K562 (cell line): ENCODE results near the gene PROM2. TPM values are rescaled to one million over a fixed set of nuclear protein-coding genes. Genes with fewer than 3 reads are reported as not detected.

ENCODE experiments used
- ATAC-seq: fragments of 200-7000 bp; cut with Tn5 transposase; 3 replicates; pipeline ENCODE4 v1.9.1; 2020; ENCODE audit warnings: moderate library complexity
- BruUV-seq: library from RNA; stranded (reverse); fragments of 400-500 nt; replicated peaks from 2 replicates; lab custom pipeline; 2021; lab: Mats Ljungman, UMichigan
- CTCF ChIA-PET: fragments of 300-600 bp; formaldehyde crosslinking; extraction: SDS; loops from one replicate; lab custom pipeline; 2021; ENCODE audit warnings: low intra/inter-chr PET ratio; lab: Yijun Ruan, JAX
- POLR2A ChIA-PET: fragments of 300-600, 350-650 bp; sonication (Branson Sonifier 250); formaldehyde crosslinking; extraction: SDS; loops from one replicate; lab custom pipeline; 2021; ENCODE audit warnings: antibody characterized with exemption, inconsistent platforms; lab: Yijun Ruan, JAX
- DNase-seq, 4 experiments: peaks; one replicate each; pipeline versions ENCODE4 v3.0.0 to v3.0.0-alpha.2; 2011 to 2018; ENCODE audit warnings: low spot score in 3 of 4, mixed read lengths in 3 of 4; ENCODE audit errors: extremely low read depth in 1 of 4
- FAIRE-seq: peaks from 2 replicates; lab custom pipeline; 2011; peaks lifted over from hg19 to GRCh38; lab: Jason Lieb, UNC
- H2AFZ ChIP-seq: 2 replicates; pipeline ENCODE4 v1.6.0; 2011; ENCODE audit warnings: low read depth, low read length, control low read depth, inconsistent platforms
- H3K27ac ChIP-seq: fragments of 200-600 bp; 3 replicates; pipeline ENCODE4 v1.8.0; 2011; ENCODE audit warnings: low read depth, mild to moderate bottlenecking, control low read depth, inconsistent platforms, low read length, moderate library complexity, mixed read lengths; ENCODE audit errors: extremely low read depth
- H3K27me3 ChIP-seq, 2 experiments: fragments of 300-600 bp in 1 of 2; 2 replicates in 1 of 2; 3 replicates in 1 of 2; pipeline versions ENCODE4 v1.6.0 to v1.8.0; 2011; ENCODE audit warnings: inconsistent platforms in 2 of 2, low read length in 2 of 2, mild to moderate bottlenecking in 1 of 2, mixed read lengths in 1 of 2, moderate library complexity in 1 of 2; ENCODE audit not compliant: control insufficient read depth in 2 of 2, insufficient read depth in 2 of 2
- H3K36me3 ChIP-seq: fragments of 300-600 bp; 3 replicates; pipeline ENCODE4 v1.8.0; 2011; ENCODE audit warnings: mild to moderate bottlenecking, low read length, inconsistent platforms; ENCODE audit not compliant: control insufficient read depth, insufficient read depth
- H3K4me1 ChIP-seq, 2 experiments: fragments of 200-600 bp in 1 of 2; replicated peaks in 1 of 2; 2 replicates in 1 of 2; 3 replicates in 1 of 2; pipeline versions ENCODE4 v1.5.1 to v1.8.0; 2011; ENCODE audit warnings: inconsistent platforms in 2 of 2, low read length in 2 of 2, mild to moderate bottlenecking in 1 of 2, mixed read lengths in 1 of 2, moderate library complexity in 1 of 2; ENCODE audit not compliant: control insufficient read depth in 2 of 2, insufficient read depth in 2 of 2
- H3K4me2 ChIP-seq: 2 replicates; pipeline ENCODE4 v1.6.1; 2011; ENCODE audit warnings: low read length, control low read depth, inconsistent platforms, mixed read lengths; ENCODE audit not compliant: insufficient read depth
- H3K4me3 ChIP-seq: fragments of 200-600 bp; sonication (generic), shearing (Covaris generic); 2 replicates; pipeline ENCODE4 v1.5.1; 2016; ENCODE audit warnings: control low read depth, inconsistent platforms
- H3K79me2 ChIP-seq: fragments of 200-600 bp; 3 replicates; pipeline ENCODE4 v1.8.0; 2011; ENCODE audit warnings: low read length, inconsistent platforms; ENCODE audit not compliant: control insufficient read depth, insufficient read depth
- H3K9ac ChIP-seq, 2 experiments: 2 replicates each; pipeline versions ENCODE4 v1.6.0 to v1.6.1; 2011; ENCODE audit warnings: low read depth in 2 of 2, low read length in 2 of 2, control low read depth in 1 of 2, inconsistent platforms in 1 of 2, mild to moderate bottlenecking in 1 of 2, mixed read lengths in 1 of 2; ENCODE audit not compliant: insufficient read depth in 1 of 2
- H3K9me1 ChIP-seq: one replicate; pipeline ENCODE4 v1.6.0; 2011; ENCODE audit warnings: inconsistent platforms, mild to moderate bottlenecking, low read length, moderate library complexity; ENCODE audit not compliant: control insufficient read depth, insufficient read depth
- H3K9me3 ChIP-seq: replicated peaks from 2 replicates; pipeline ENCODE4 v1.5.1; 2011; ENCODE audit warnings: low read depth, low read length, inconsistent platforms; ENCODE audit not compliant: control insufficient read depth, insufficient read depth
- H4K20me1 ChIP-seq: replicated peaks from 2 replicates; pipeline ENCODE4 v1.6.1; 2011; ENCODE audit warnings: low read length, inconsistent platforms, mixed read lengths; ENCODE audit not compliant: control insufficient read depth, insufficient read depth
- ATF1 ChIP-seq, 2 experiments: fragments of 450-650 bp in 1 of 2; IDR thresholded peaks; 2 replicates each; pipeline ENCODE4 v1.6.1; 2016; ENCODE audit warnings: missing compliant biosample characterization in 1 of 2, missing genetic modification characterization in 1 of 2
- ETV5 ChIP-seq: sonication (generic); formaldehyde crosslinking; IDR thresholded peaks from 2 replicates; pipeline ENCODE4 v1.4.0; 2020; ENCODE audit warnings: low read depth, mild to moderate bottlenecking, missing genetic modification reagents
- HMG20B ChIP-seq: fragments of 250-450 bp; sonication (Bioruptor Pico); IDR thresholded peaks from 2 replicates; pipeline ENCODE4 v1.5.0; 2021; ENCODE audit warnings: mild to moderate bottlenecking
- KLF1 ChIP-seq: fragments of 450-650 bp; IDR thresholded peaks from 2 replicates; pipeline ENCODE4 v1.6.1; 2016; ENCODE audit warnings: missing genetic modification characterization, missing compliant biosample characterization
- NONO ChIP-seq, 2 experiments: fragments of 200-400 bp in 1 of 2; fragments of 450-650 bp in 1 of 2; formaldehyde crosslinking in 1 of 2; IDR thresholded peaks; 2 replicates each; pipeline ENCODE4 v1.6.1; 2017; ENCODE audit warnings: low read depth in 2 of 2, mild to moderate bottlenecking in 2 of 2, moderate library complexity in 2 of 2, low read length in 1 of 2
- POLR2A ChIP-seq: fragments of 450-650 bp; conservative IDR thresholded peaks from 2 replicates; pipeline ENCODE4 v1.6.1; 2016
- SLC30A9 ChIP-seq: fragments of 250-450 bp; sonication (Bioruptor Pico); IDR thresholded peaks from 2 replicates; pipeline ENCODE4 v1.8.0; 2022; ENCODE audit warnings: mild to moderate bottlenecking, moderate library complexity
- SMARCA4 ChIP-seq: fragments of 450-650 bp; IDR thresholded peaks from 2 replicates; pipeline ENCODE4 v1.6.1; 2016
- SMARCE1 ChIP-seq: fragments of 450-650 bp; IDR thresholded peaks from 2 replicates; pipeline ENCODE4 v1.7.1; 2016; ENCODE audit warnings: mild to moderate bottlenecking
- THAP7 ChIP-seq: fragments of 250-450 bp; sonication (Bioruptor Pico); IDR thresholded peaks from 2 replicates; pipeline ENCODE4 v1.5.0; 2021
- TSHZ1 ChIP-seq: fragments of 250-450 bp; sonication (Bioruptor Pico); IDR thresholded peaks from 2 replicates; pipeline ENCODE4 v1.4.0; 2020; ENCODE audit warnings: mild to moderate bottlenecking, moderate library complexity
- ZBTB34 ChIP-seq: fragments of 250-450 bp; sonication (Bioruptor Pico); IDR thresholded peaks from 2 replicates; pipeline ENCODE4 v1.8.0; 2021; ENCODE audit warnings: mild to moderate bottlenecking, moderate library complexity
- ZNF518B ChIP-seq: fragments of 250-450 bp; sonication (Bioruptor Pico); IDR thresholded peaks from 2 replicates; pipeline ENCODE4 v1.5.0; 2021; ENCODE audit warnings: mild to moderate bottlenecking, moderate library complexity
- WGBS: fragments of 100-300 bp; shearing (Covaris generic); methylation state at CpG from one replicate; pipeline ENCODE4 v1.1.6; 2016; ENCODE audit warnings: low coverage, mixed read lengths; ENCODE audit not compliant: insufficient coverage; ENCODE audit errors: missing lambda C conversion rate; 5-methylcytosine and 5-hydroxymethylcytosine counted together
- in situ Hi-C: fragments of 300-500 bp; cut with MboI; formaldehyde crosslinking; loops from 4 replicates; pipeline ENCODE4 v1.15.0; 2018; ENCODE audit warnings: inconsistent platforms, mixed read lengths
- intact Hi-C: fragments of 100-400 bp; cut with micrococcal nuclease; formaldehyde crosslinking; loops from 2 replicates; pipeline ENCODE4 v1.14.2; 2022
- polyA plus RNA-seq, 8 experiments: library from polyadenylated mRNA; depleted of rRNA in 4 of 8; stranded (reverse) in 5 of 8; unstranded in 3 of 8; fragments of >200 nt; fragmentation: Nextera tagmentation in 2 of 8; fragmentation: Illumina TruSeq in 1 of 8; extraction: Ambion mirVana in 2 of 8; extraction: Trizol in 1 of 8; gene quantifications; 2 replicates each; pipeline versions ENCODE4 v1.2.1 to v1.2.3, GENCODE V29; 2011 to 2014; ENCODE audit warnings: inconsistent platforms in 1 of 8, missing spikeins in 1 of 8
- total RNA-seq, 7 experiments: library from RNA; depleted of rRNA in 6 of 7; stranded (reverse); fragments of >200 nt in 6 of 7; fragmentation: Illumina TruSeq in 2 of 7; extraction: Trizol in 2 of 7; gene quantifications; 2 replicates each; pipeline versions ENCODE4 v1.2.1 to v1.2.3, GENCODE V29; 2011 to 2021; ENCODE audit warnings: low replicate concordance in 1 of 7

PROM2 gene
- total and polyA plus RNA-seq, 9 of the 15 experiments (the other 6 are each of a cell fraction or from before 2014, with no cell fraction given) = not detected

GRCh38 chr2:95329401-95329800, 55.2 kb downstream of the PROM2 start:
- H3K4me1 ChIP-seq = peaks cover 0 to 3% of the 10 kb centered on the region in 2 experiments; a peak in 1 of 5 replicates
- no peaks in the 10 kb centered on the region for H3K36me3 ChIP-seq
- intact Hi-C loops = no loop called here
- 0 out of 2 replicates have a peak, but pooled peaks cover 4% of the 10 kb centered on the region for H4K20me1 ChIP-seq
- under 1% methylated on average over 13 of the region's 14 CpGs for WGBS
- no peaks in the 10 kb centered on the region; the same call in 1 of the 2 replicates for H3K9me3 ChIP-seq
- no peak overlapping the region for H3K4me3 ChIP-seq
- no peak for ATAC-seq
- H3K27me3 ChIP-seq = peaks cover 0 to 66% of the 10 kb centered on the region in 2 experiments; a peak in 4 of 5 replicates
- POLR2A ChIA-PET = interaction anchor here (0.5 to 0.6 kb wide), 2 partner anchors 60 to 71 kb away, joined by 3 read pairs; no protein-coding TSS in a partner anchor
- peaks cover 2% of the 10 kb centered on the region for H3K9me1 ChIP-seq
- H3K79me2 ChIP-seq = no peaks in the 10 kb centered on the region
- no peak for DNase-seq
- CTCF ChIA-PET = no interaction called here
- H3K4me2 ChIP-seq = no peak overlapping the region
- no peak overlapping the region for H3K27ac ChIP-seq
- no peak for FAIRE-seq
- no TSS peak for BruUV-seq
- in situ Hi-C loops = no loop called here
- H3K9ac ChIP-seq = no peak overlapping the region
- no peak overlapping the region for H2AFZ ChIP-seq
- TF ChIP-seq ZNF518B (CRISPR knock-in tag) (no peak), THAP7 (CRISPR knock-in tag) (no peak), ETV5 (CRISPR knock-in tag) (no peak), ZBTB34 (CRISPR knock-in tag) (no peak), HMG20B (CRISPR knock-in tag) (no peak), SMARCE1 (no peak), POLR2A (no peak), SMARCA4 (no peak), ATF1 (CRISPR knock-in tag; IDR thresholded peaks at IDR 0.05) (no peak), ATF1 (tag; IDR thresholded peaks at IDR 0.05) (no peak), NONO (IDR thresholded peaks at IDR 0.05; ENCODE audit: low read depth in 2 of 2, low read length in 1 of 2) (no peak), TSHZ1 (CRISPR knock-in tag) (no peak), SLC30A9 (CRISPR knock-in tag) (no peak), KLF1 (tag) (no peak)
